NCI-H748 treated with DMSO at 0.1 percent for 48 hours (cell line): Measurements from ENCODE around the gene XRCC2.
"Not testable (repeated sequence)": the region's sequence is repeated elsewhere in the genome, so short reads cannot be mapped to it uniquely, and the experiment has no call there.

Experiments
- DNase-seq: peaks from one replicate; lab custom pipeline; 2025; lab: John Stamatoyannopoulos, UW

Gene XRCC2

DNA sequence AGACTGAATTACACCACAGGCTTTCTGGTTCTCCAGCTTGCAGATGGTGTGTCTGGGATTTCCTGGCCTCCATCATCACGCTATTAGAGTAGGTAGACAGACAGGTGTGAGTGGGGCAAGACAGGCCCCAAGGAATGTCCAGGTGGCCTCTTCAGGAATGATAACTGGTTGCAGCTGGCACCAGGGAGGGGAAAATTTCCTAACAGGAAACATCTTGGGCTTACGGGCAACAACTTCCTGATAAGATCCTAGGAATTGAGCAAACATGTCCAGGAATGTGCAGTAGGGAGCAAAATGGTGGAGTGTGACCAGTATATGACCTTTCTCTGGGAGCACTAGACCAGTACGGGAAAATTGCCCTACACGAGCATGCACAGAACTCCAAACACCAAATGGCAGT lies 11.3 kb downstream of the XRCC2 start:
- DNase-seq, result no peak

DNA sequence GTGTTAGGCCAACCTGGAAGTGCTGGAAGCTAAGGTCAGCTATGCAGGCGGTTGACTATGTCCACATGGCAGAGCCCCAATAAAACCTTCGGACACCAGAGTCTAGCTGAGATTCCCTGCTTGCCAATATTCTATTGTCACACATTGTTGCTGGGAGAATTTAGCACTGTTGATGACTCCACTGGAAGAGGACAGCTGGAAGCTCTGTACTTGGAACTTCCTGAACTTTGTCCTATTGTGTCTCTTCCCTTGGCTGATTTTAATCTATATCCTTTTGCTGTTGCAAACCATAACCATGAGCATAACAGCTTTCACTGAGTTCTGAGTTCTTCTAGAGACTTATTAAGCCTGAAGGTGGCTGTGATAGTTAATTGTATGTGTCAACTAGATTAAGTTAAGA lies 12.0 kb downstream of the XRCC2 start:
- no peak for DNase-seq

DNA sequence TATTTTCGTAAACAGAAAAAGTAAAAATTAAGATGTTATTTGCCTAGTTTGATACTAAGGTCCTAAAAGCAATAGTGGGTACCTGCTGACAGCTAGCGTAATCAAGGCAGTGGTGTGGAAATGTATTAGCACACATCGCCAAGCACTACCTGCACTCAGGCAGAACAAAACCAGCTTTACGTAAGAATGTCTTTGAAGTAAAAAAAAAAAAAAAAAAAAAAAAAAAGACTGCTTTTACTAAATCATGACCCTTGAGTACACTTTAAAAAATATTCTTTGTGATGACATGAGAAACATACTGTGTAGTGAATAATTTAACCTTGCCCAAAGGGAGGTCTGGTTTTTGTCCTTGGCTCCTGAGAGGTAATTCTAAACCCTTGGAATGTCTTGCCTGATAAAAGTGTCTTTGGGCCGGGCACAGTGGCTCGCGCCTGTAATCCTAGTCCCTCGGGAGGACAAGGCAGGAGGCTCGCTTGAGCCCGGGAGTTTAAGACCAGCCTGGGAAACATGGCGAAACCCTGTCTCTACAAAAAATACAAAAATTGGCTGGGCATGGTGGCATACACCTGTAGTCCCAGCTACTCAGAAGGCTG lies 12.7 kb downstream of the XRCC2 start:
- DNase-seq, result no peak

DNA sequence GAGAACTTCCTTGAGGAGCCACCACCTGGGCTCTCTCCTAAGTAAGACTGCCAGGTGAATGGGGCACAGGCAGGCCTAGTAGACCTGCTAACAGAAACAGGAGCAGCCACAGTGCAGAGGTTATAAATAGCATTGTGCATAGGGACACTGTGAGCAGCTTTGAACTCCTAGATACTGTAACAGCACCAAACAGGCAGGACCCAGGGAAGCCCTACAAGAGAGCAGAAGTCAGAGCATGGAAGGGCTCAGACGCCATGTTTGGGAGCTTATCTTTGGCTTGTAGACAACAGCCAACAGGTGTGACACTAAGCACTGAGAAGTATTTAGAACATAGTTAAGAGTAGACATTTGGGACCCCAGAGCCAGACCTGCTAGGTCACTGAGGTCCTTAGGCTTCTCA lies 14.5 kb downstream of the XRCC2 start:
- no peak for DNase-seq

DNA sequence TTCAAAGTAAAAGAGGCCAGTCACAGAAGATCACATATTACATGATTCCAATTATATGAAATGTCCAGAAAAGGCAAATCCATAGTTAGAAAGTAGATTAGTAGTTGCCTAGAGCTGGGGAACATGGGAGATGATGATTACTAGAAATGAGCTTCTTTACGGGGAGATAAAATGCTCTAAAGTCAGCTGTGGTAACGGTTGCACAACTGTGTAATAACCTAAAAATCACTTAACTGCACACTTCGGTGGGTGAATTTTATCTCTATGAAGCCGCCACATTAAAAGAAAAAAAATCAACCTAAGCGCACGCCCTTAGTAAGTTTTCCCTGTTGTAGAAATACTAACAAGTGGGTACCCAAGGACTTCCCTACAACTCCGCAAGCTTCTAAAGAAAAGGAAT lies 15.9 kb downstream of the XRCC2 start:
- no peak for DNase-seq

DNA sequence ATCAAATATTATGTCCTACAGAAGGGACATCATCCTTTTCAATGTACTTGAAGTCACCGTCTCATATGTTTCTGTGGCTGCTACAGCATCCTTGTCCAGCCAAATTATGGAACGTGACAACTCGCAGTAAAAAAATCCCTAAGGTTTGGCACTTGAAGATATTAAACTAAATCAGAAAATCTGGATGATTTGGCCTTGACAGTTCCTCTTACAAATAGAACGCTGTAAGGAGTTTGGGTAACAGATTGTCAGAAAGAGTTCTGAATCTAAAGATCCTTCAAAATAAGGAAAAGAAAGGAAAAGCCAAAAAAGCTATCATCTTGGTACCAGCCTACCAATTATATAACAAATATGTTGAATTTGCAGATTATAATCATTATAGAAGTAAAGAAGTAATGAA lies 21.0 kb downstream of the XRCC2 start:
- no peak for DNase-seq

GRCh38 chr7:152649220-152649619 lies 26.7 kb downstream of the XRCC2 start:
- DNase-seq, result no peak

GRCh38 chr7:152647009-152647408 lies 28.9 kb downstream of the XRCC2 start:
- no peak for DNase-seq

GRCh38 chr7:152646579-152646978 lies 29.4 kb downstream of the XRCC2 start:
- not testable (repeated sequence) for DNase-seq

- no peak for DNase-seq
These were observed 31.9 kb downstream of the XRCC2 start for GRCh38 chr7:152643979-152644559.

GRCh38 chr7:152641384-152641783 lies 34.6 kb downstream of the XRCC2 start:
- DNase-seq, result no peak

GRCh38 chr7:152640829-152641228 lies 35.1 kb downstream of the XRCC2 start:
- no peak for DNase-seq

- no peak for DNase-seq
These were observed 37.9 kb downstream of the XRCC2 start for GRCh38 chr7:152637920-152638580.

DNA sequence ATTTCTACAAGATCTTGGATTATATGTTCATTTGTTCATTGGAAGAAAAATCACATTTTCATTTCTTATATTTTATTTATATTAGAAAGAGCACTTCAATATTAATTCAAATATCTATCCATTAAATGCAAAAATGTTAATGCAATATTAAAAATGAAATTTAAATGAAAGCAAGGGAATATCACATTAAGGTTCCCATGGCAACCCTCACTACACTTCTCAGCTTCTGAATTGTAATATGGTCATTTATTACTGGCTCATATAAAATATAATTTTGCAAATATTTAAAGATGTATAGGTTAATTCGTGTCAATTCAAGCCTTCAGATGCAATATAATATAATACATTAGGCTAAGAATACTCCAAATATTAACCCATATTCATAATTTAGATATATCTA lies 38.8 kb downstream of the XRCC2 start:
- DNase-seq, result no peak

GRCh38 chr7:152636441-152636840 lies 39.5 kb downstream of the XRCC2 start:
- no peak for DNase-seq

- DNase-seq, result no peak
These were observed 42.4 kb downstream of the XRCC2 start for GRCh38 chr7:152633504-152633903.

DNA sequence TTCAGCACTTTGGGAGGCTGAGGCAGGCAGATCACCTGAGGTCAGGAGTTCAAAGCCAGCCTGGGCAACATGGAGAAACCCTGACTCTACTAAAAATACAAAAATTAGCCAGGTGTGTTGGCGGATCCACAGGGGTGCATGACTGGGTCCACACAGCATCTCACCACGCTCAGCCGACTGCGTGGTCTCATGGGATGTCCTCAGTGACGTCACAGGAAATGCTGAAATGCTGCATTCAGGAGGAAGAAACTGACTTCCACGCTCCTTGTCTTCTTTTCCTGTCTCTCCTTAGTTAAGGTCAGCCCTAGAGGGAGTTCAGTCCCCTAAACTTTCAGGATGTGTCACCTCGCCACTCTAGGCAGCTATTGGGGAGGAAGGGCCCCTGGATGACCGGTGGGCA lies 42.9 kb downstream of the XRCC2 start:
- no peak for DNase-seq

DNA sequence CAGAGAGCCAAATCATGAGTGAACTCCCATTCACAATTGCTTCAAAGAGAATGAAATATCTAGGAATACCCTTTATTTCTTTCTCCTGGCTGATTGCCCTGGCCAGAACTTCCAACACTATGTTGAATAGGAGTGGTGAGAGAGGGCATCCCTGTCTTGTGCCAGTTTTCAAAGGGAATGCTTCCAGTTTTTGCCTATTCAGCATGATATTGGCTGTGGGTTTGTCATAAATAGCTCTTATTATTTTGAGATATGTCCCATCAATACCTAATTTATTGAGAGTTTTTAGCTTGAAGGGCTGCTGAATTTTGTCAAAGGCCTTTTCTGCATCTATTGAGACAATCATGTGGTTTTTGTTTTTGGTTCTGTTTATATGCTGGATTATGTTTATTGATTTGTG lies 47.2 kb downstream of the XRCC2 start:
- DNase-seq, result not testable (repeated sequence)

GRCh38 chr7:152624228-152624627 lies 51.7 kb downstream of the XRCC2 start:
- peak; percentile 84 for DNase-seq

- no peak for DNase-seq
These were observed 54.5 kb downstream of the XRCC2 start for GRCh38 chr7:152621426-152621825.

- no peak for DNase-seq
These were observed 56.8 kb downstream of the XRCC2 start for GRCh38 chr7:152619027-152619739.

GRCh38 chr7:152618427-152618826 lies 57.5 kb downstream of the XRCC2 start:
- no peak for DNase-seq

DNA sequence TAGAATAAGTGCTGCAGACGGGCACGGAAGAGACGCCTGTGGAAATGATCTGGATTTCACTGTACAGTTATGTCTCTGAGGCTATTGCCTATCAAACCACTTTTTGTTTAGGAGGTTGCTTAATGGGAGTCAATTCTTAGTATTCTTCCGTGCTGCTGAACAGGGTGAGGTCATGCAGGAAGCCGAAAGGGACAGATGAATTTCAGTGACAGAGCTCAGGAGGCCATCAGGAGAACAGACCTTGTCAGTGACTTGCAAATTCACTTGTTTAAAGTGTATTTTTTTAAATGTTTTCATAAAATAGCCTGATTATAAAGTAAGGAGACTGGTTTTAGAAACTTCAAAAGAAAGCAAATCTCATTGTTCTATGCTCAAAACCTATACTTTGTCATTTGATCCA lies 58.9 kb downstream of the XRCC2 start:
- no peak for DNase-seq
